Type B pancreatic cell (in vitro differentiated cells): ENCODE results near the gene WDFY3. TPM values are rescaled to one million over a fixed set of nuclear protein-coding genes. Genes with fewer than 3 reads are reported as not detected.

Source experiments
- DNase-seq: peaks from one replicate; pipeline ENCODE4 v3.0.0; 2021; ENCODE audit warnings: mixed read lengths; ENCODE audit not compliant: unreplicated experiment; ENCODE audit errors: extremely low spot score
- H3K27ac Mint-ChIP-seq: 2 replicates; pipeline ENCODE4 v1.8.0; 2021; ENCODE audit warnings: mild to moderate bottlenecking, mixed read lengths
- H3K27me3 Mint-ChIP-seq: 2 replicates; pipeline ENCODE4 v1.8.0; 2021; ENCODE audit warnings: mixed read lengths
- H3K36me3 Mint-ChIP-seq: 2 replicates; pipeline ENCODE4 v1.8.0; 2021; ENCODE audit warnings: mixed read lengths
- H3K4me1 Mint-ChIP-seq: one replicate; pipeline ENCODE4 v1.8.0; 2021; ENCODE audit warnings: mixed read lengths; ENCODE audit not compliant: unreplicated experiment
- H3K4me3 Mint-ChIP-seq: 2 replicates; pipeline ENCODE4 v1.8.0; 2021; ENCODE audit warnings: mild to moderate bottlenecking, mixed read lengths
- H3K9me3 Mint-ChIP-seq: 2 replicates; pipeline ENCODE4 v1.8.0; 2021; ENCODE audit warnings: mixed read lengths
- total RNA-seq: library from RNA; stranded (reverse); gene quantifications from 2 replicates; pipeline ENCODE4 v1.2.1, GENCODE V29; 2021; ENCODE audit warnings: low replicate concordance
- TF ChIP-seq, protein P1 (sequence below): fragments of 200-600 bp; sonication (generic); conservative IDR thresholded peaks from 2 replicates; pipeline ENCODE4 v1.5.0; 2021; ENCODE audit warnings: antibody characterized with exemption, mild to moderate bottlenecking

Gene WDFY3
- total RNA-seq, 1 donor from 2014 or later = 79.5 TPM

DNA sequence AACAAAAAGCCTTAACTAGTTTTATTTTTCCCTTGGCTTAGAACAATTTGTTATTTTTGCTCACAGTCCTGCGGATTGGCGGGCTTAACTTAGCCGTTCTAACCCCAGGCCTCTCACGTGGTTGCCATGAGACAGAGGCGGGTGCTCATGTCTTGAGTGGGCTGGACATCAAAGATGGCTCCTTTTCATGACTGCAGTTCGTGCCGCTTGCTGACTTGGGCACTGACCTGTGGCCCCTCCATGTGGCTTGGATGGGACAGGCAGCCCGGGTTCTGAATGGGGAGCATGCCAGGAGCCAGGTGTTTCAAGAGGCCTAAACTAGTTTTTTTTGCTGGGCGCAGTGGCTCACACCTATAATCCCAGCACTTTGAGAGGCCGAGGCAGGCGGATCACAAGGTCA lies 342.8 kb downstream of the WDFY3 start:
- Mint-ChIP-seq H3K27ac (no peak overlapping the region), H3K27me3 (no peaks in the 10 kb centered on the region), H3K9me3 (no peaks in the 10 kb centered on the region), H3K4me3 (no peak overlapping the region), H3K4me1 (no peaks in the 10 kb centered on the region), H3K36me3 (peaks cover 22% of the 10 kb centered on the region)
- no peak for DNase-seq
- TF ChIP-seq, protein P1, sequence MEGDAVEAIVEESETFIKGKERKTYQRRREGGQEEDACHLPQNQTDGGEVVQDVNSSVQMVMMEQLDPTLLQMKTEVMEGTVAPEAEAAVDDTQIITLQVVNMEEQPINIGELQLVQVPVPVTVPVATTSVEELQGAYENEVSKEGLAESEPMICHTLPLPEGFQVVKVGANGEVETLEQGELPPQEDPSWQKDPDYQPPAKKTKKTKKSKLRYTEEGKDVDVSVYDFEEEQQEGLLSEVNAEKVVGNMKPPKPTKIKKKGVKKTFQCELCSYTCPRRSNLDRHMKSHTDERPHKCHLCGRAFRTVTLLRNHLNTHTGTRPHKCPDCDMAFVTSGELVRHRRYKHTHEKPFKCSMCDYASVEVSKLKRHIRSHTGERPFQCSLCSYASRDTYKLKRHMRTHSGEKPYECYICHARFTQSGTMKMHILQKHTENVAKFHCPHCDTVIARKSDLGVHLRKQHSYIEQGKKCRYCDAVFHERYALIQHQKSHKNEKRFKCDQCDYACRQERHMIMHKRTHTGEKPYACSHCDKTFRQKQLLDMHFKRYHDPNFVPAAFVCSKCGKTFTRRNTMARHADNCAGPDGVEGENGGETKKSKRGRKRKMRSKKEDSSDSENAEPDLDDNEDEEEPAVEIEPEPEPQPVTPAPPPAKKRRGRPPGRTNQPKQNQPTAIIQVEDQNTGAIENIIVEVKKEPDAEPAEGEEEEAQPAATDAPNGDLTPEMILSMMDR = no peak

DNA sequence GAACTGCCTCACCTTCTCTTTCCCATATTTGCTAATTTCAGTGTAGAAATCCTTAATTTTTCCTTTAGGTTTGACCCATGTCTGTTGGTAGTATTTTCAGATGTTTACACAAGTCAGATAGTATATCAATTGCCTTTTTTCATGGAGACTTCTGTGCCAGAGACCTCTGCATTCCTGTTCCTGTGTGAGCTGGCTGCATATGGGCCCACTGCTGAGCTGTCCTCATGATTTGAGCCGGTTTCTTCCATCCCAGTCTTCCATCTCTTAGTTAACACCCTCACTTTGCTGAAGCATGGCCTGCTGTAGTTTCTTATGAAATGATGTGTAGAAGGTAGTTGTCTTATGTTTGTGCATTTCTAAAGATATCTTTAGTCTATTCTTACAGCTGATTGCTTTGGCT lies 343.5 kb downstream of the WDFY3 start:
- H3K36me3 Mint-ChIP-seq = peaks cover 28% of the 10 kb centered on the region
- no peak overlapping the region for H3K4me3 Mint-ChIP-seq
- H3K27me3 Mint-ChIP-seq = no peaks in the 10 kb centered on the region
- no peak overlapping the region for H3K27ac Mint-ChIP-seq
- no peaks in the 10 kb centered on the region for H3K4me1 Mint-ChIP-seq
- DNase-seq = no peak
- H3K9me3 Mint-ChIP-seq = no peaks in the 10 kb centered on the region
- TF ChIP-seq, protein P1 = no peak
